ENCODE results near the gene DAP. TPM values are rescaled to one million over a fixed set of nuclear protein-coding genes. Genes with fewer than 3 reads are reported as not detected.

The DAP gene
- polyA plus RNA-seq, 1 experiment = 117 TPM

DNA sequence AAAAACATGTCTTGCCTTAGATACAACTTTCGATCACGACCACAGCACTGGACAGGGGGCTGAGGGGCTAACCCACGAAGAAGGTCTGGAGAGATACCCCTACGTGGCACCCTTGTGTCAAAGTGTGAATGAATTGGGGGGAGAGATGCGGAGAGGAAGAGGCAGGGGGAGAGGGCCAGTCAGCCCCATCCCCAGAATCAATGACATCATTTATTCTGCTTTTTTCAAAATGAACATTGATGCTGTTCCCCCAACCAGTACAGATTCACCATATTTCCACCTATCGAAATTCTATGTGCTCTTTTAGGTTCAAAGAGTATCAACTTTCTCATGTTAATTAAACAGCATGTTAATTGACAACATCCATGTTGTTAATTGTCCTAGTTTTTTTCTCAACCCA, 32.4 kb downstream of the DAP start:
- Histone ChIP-seq H3K9me3 (ENCODE audit: control insufficient read depth, insufficient read depth, low read length) (no peaks in the 10 kb centered on the region), H3K27me3 (ENCODE audit: control insufficient read depth, insufficient read depth, low read length) (no peaks in the 10 kb centered on the region), H3K27ac (ENCODE audit: low read depth, low read length) (no peak overlapping the region), H3K4me3 (ENCODE audit: low read depth, low read length) (no peak overlapping the region)
- no peak for DNase-seq (ENCODE audit: low read depth, low spot score)
- ChIA-PET CTCF (no interaction called here), POLR2A (no interaction called here)
- TF ChIP-seq, protein P1, sequence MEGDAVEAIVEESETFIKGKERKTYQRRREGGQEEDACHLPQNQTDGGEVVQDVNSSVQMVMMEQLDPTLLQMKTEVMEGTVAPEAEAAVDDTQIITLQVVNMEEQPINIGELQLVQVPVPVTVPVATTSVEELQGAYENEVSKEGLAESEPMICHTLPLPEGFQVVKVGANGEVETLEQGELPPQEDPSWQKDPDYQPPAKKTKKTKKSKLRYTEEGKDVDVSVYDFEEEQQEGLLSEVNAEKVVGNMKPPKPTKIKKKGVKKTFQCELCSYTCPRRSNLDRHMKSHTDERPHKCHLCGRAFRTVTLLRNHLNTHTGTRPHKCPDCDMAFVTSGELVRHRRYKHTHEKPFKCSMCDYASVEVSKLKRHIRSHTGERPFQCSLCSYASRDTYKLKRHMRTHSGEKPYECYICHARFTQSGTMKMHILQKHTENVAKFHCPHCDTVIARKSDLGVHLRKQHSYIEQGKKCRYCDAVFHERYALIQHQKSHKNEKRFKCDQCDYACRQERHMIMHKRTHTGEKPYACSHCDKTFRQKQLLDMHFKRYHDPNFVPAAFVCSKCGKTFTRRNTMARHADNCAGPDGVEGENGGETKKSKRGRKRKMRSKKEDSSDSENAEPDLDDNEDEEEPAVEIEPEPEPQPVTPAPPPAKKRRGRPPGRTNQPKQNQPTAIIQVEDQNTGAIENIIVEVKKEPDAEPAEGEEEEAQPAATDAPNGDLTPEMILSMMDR (IDR thresholded peaks at IDR 0.05; ENCODE audit: low read depth, low read length) = no peak

DNA sequence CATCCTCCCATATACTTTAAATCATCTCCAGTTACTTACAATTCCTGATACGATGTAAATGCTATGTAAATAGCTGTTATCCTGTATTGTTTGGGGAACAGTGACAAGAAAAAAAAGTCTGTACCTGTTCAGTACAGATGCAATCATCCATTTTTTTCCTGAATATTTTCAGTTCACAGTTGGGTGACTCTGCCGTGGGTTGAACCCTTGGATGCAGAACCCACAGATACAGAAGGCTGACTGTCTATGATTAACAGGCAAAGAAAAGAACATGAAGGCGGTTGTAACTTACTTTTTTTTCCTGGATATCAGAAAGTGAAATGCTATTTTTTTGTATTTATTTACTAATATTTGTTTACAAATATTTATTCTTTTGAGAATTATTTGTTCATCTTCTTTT, 33.2 kb downstream of the DAP start:
- H3K4me3 ChIP-seq (ENCODE audit: low read depth, low read length) = no peak overlapping the region
- TF ChIP-seq, protein P1 (IDR thresholded peaks at IDR 0.05; ENCODE audit: low read depth, low read length) = no peak
- DNase-seq (ENCODE audit: low read depth, low spot score) = no peak
- H3K9me3 ChIP-seq (ENCODE audit: control insufficient read depth, insufficient read depth, low read length) = no peaks in the 10 kb centered on the region
- CTCF ChIA-PET = interaction anchor here (0.6 kb wide), 1 partner anchor 371 kb away, joined by 3 read pairs; no protein-coding TSS in a partner anchor
- H3K27ac ChIP-seq (ENCODE audit: low read depth, low read length) = no peak overlapping the region
- POLR2A ChIA-PET = no interaction called here
- no peaks in the 10 kb centered on the region for H3K27me3 ChIP-seq (ENCODE audit: control insufficient read depth, insufficient read depth, low read length)

GRCh38 chr5:10726913-10727517, 34.0 kb downstream of the DAP start:
- TF ChIP-seq, protein P1 (IDR thresholded peaks at IDR 0.05; ENCODE audit: low read depth, low read length) = no peak
- no peak for DNase-seq (ENCODE audit: low read depth, low spot score)
- H3K27ac ChIP-seq (ENCODE audit: low read depth, low read length) = peak overlapping the region; percentile 58
- H3K4me3 ChIP-seq (ENCODE audit: low read depth, low read length) = no peak overlapping the region
- ChIA-PET CTCF (interaction anchor here (1.2 to 1.4 kb wide), 2 partner anchors 137 to 274 kb away, joined by 3 read pairs; no protein-coding TSS in a partner anchor), POLR2A (no interaction called here)
- H3K9me3 ChIP-seq (ENCODE audit: control insufficient read depth, insufficient read depth, low read length) = no peaks in the 10 kb centered on the region
- no peaks in the 10 kb centered on the region for H3K27me3 ChIP-seq (ENCODE audit: control insufficient read depth, insufficient read depth, low read length)

DNA sequence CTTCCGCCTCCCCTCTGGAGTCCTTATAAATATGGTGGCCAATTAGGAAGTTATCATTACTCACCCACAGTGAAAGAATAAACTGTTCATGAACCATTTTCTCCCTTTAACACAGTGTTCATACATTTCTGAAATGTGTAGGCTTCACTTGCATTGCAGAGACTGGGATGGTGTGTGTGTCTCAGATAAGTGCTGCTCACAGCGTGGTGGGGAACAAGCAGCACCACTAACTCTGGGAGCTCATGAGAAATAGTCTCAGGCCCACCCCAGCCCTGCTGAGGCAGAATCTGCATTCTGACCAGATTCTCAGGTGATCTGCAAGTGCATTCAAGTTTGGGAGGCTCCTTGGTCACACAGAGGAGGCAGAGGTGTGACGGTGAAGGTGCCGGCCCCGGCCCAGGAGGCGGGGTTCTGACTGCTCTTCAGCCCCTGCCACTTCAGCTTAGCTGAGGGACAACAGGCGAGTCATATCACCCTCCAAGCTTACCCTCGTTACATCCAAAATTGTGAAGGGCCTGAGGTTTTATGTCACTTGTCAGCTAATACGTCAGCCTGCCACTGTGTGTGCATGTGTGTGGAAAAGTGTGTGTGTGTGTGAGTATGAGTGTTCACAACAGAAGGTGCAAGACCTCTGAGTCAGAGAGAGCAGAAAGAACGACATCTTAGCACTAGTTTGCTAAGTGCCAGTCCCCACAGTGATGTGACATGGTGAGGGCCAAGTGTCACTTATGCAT, 34.7 kb downstream of the DAP start:
- POLR2A ChIA-PET = interaction anchor here (0.8 kb wide), 1 partner anchor 35 kb away, joined by 3 read pairs; the partner anchor contains the start of gene DAP

More for the DNA sequence above, 34.7 kb downstream of the DAP start:
- CTCF ChIA-PET = interaction anchor here (1.2 to 2.5 kb wide), 3 partner anchors 24 to 273 kb away, joined by 3 to 7 read pairs (median 3); no protein-coding TSS in a partner anchor
- Histone ChIP-seq H3K4me3 (ENCODE audit: low read depth, low read length) (no peak overlapping the region), H3K27ac (ENCODE audit: low read depth, low read length) (peak overlapping the region; percentile 47), H3K9me3 (ENCODE audit: control insufficient read depth, insufficient read depth, low read length) (no peaks in the 10 kb centered on the region), H3K27me3 (ENCODE audit: control insufficient read depth, insufficient read depth, low read length) (no peaks in the 10 kb centered on the region)
- TF ChIP-seq, protein P1 (IDR thresholded peaks at IDR 0.05; ENCODE audit: low read depth, low read length) = no peak
- no peak for DNase-seq (ENCODE audit: low read depth, low spot score)

Data from AG04450 (cell line).